HG03432 (cell line): ENCODE data around the gene OR52E5.

Source experiments
- ATAC-seq: cut with Tn5 transposase; IDR thresholded peaks from one replicate; pipeline ENCODE4 v1.9.1; 2021; ENCODE audit warnings: mild to moderate bottlenecking, moderate library complexity; ENCODE audit not compliant: unreplicated experiment

Gene OR52E5

GRCh38 chr11:5892908-5893307 lies at the start of gene OR52E5:
Gene OR52E5, plus strand, starts transcription at chr11:5893208. Its CDS starts 7,569 bp downstream, at chr11:5900777.
- no peak for ATAC-seq

- ATAC-seq, result no peak
These were observed 46.3 kb upstream of the OR52E5 start for GRCh38 chr11:5846701-5847100.

GRCh38 chr11:5847711-5848110 lies 45.3 kb upstream of the OR52E5 start:
- ATAC-seq, result no peak

- ATAC-seq, result no peak
These were observed 42.0 kb upstream of the OR52E5 start for GRCh38 chr11:5851002-5851401.

- ATAC-seq, result no peak
These were observed 35.4 kb upstream of the OR52E5 start, which contains the start of gene OR52E8 for GRCh38 chr11:5857590-5857989. Gene OR52E8, minus strand, starts transcription at chr11:5857690. Its CDS starts 0 bp downstream, at chr11:5857690.

GRCh38 chr11:5865826-5866225 lies 27.2 kb upstream of the OR52E5 start:
- ATAC-seq, result no peak

GRCh38 chr11:5878564-5878963 lies 14.4 kb upstream of the OR52E5 start:
- no peak for ATAC-seq

GRCh38 chr11:5880329-5880728 lies 12.7 kb upstream of the OR52E5 start, which contains the start of gene OR52E4:
Gene OR52E4, plus strand, starts transcription at chr11:5880629. Its CDS starts 3,664 bp downstream, at chr11:5884293.
- ATAC-seq, result no peak

- no peak for ATAC-seq
These were observed 11.3 kb upstream of the OR52E5 start for GRCh38 chr11:5881756-5882155.

- ATAC-seq, result no peak
These were observed 5.8 kb upstream of the OR52E5 start for GRCh38 chr11:5887172-5887571.

GRCh38 chr11:5887661-5888060 lies 5.3 kb upstream of the OR52E5 start:
- ATAC-seq, result no peak

- no peak for ATAC-seq
These were observed 1.7 kb upstream of the OR52E5 start for GRCh38 chr11:5891216-5891800.

- no peak for ATAC-seq
These were observed 6.5 kb downstream of the OR52E5 start for GRCh38 chr11:5899534-5899933.

- ATAC-seq, result no peak
These were observed 17.5 kb downstream of the OR52E5 start for GRCh38 chr11:5910540-5910939.

GRCh38 chr11:5922749-5923426 lies 29.9 kb downstream of the OR52E5 start:
- ATAC-seq, result peak; percentile 92

GRCh38 chr11:5923427-5923776 lies 30.4 kb downstream of the OR52E5 start:
- ATAC-seq, result peak; percentile 66

- peak; percentile 18 for ATAC-seq
These were observed 30.8 kb downstream of the OR52E5 start for GRCh38 chr11:5923794-5924193.

- no peak for ATAC-seq
These were observed 35.3 kb downstream of the OR52E5 start for GRCh38 chr11:5928271-5928670.

- ATAC-seq, result no peak
These were observed 35.8 kb downstream of the OR52E5 start for GRCh38 chr11:5928811-5929210.

- ATAC-seq, result no peak
These were observed 36.8 kb downstream of the OR52E5 start for GRCh38 chr11:5929571-5930368.

- no peak for ATAC-seq
These were observed 37.6 kb downstream of the OR52E5 start for GRCh38 chr11:5930614-5931013.

- ATAC-seq, result no peak
These were observed 38.1 kb downstream of the OR52E5 start for GRCh38 chr11:5931061-5931460.
